H9 (cell line): ENCODE measurements around the gene TTC12. TPM values are rescaled to one million over a fixed set of nuclear protein-coding genes. Genes with fewer than 3 reads are reported as not detected.

Source experiments
- DNase-seq: peaks from one replicate; pipeline ENCODE4 v3.0.0-alpha.2; 2017
- H2AFZ ChIP-seq: one replicate; pipeline ENCODE4 v1.6.1; 2013; ENCODE audit warnings: mild to moderate bottlenecking, low read length, control low read depth, moderate library complexity
- H2AK5ac ChIP-seq: 2 replicates; pipeline ENCODE4 v1.6.1; 2013; ENCODE audit warnings: low read length, control low read depth, mixed read lengths; ENCODE audit not compliant: insufficient read length
- H2BK120ac ChIP-seq: one replicate; pipeline ENCODE4 v1.6.1; 2013; ENCODE audit warnings: low read depth, mild to moderate bottlenecking, low read length, control low read depth, inconsistent platforms; ENCODE audit not compliant: poor library complexity, severe bottlenecking
- H2BK12ac ChIP-seq: 2 replicates; pipeline ENCODE4 v1.6.1; 2013; ENCODE audit warnings: low read length, control low read depth, mixed read lengths, low read depth; ENCODE audit not compliant: insufficient read length
- H2BK15ac ChIP-seq: 2 replicates; pipeline ENCODE4 v1.6.1; 2013; ENCODE audit warnings: low read depth, low read length, control low read depth
- H2BK20ac ChIP-seq: one replicate; pipeline ENCODE4 v1.6.1; 2013; ENCODE audit warnings: low read depth, mild to moderate bottlenecking, low read length, control low read depth, inconsistent platforms; ENCODE audit not compliant: poor library complexity, severe bottlenecking
- H2BK5ac ChIP-seq: 2 replicates; pipeline ENCODE4 v1.6.1; 2013; ENCODE audit warnings: low read length, control low read depth, mixed read lengths; ENCODE audit not compliant: insufficient read length
- H3K14ac ChIP-seq: 2 replicates; pipeline ENCODE4 v1.6.1; 2013; ENCODE audit warnings: low read length, control low read depth; ENCODE audit not compliant: insufficient read depth
- H3K18ac ChIP-seq: 2 replicates; pipeline ENCODE4 v1.6.1; 2013; ENCODE audit warnings: low read depth, mild to moderate bottlenecking, mixed read lengths, low read length, control low read depth; ENCODE audit not compliant: insufficient read length
- H3K23ac ChIP-seq: 2 replicates; pipeline ENCODE4 v1.6.1; 2013; ENCODE audit warnings: low read length, control low read depth, mixed read lengths, low read depth; ENCODE audit not compliant: insufficient read length
- H3K23me2 ChIP-seq: 2 replicates; pipeline ENCODE4 v1.6.1; 2013; ENCODE audit warnings: low read depth, mild to moderate bottlenecking, mixed read lengths, low read length, control low read depth; ENCODE audit not compliant: insufficient read length, poor library complexity, severe bottlenecking
- H3K27ac ChIP-seq: 2 replicates; pipeline ENCODE4 v1.5.1; 2013; ENCODE audit warnings: low read length, control low read depth, mixed read lengths, low read depth; ENCODE audit not compliant: insufficient read length
- H3K27me3 ChIP-seq: 2 replicates; pipeline ENCODE4 v1.6.1; 2013; ENCODE audit warnings: low read length, control low read depth, inconsistent platforms; ENCODE audit not compliant: insufficient read depth
- H3K4ac ChIP-seq: 2 replicates; pipeline ENCODE4 v1.6.1; 2013; ENCODE audit warnings: low read depth, mild to moderate bottlenecking, control low read depth, inconsistent platforms, low read length, moderate library complexity
- H3K4me1 ChIP-seq: 2 replicates; pipeline ENCODE4 v1.6.1; 2013; ENCODE audit warnings: low read length, control low read depth, inconsistent platforms; ENCODE audit not compliant: insufficient read depth
- H3K4me2 ChIP-seq: 2 replicates; pipeline ENCODE4 v1.6.1; 2013; ENCODE audit warnings: low read length, control low read depth, mixed read lengths; ENCODE audit not compliant: insufficient read length, insufficient read depth
- H3K56ac ChIP-seq: 2 replicates; pipeline ENCODE4 v1.6.1; 2013; ENCODE audit warnings: low read depth, mild to moderate bottlenecking, mixed read lengths, low read length, control low read depth; ENCODE audit not compliant: insufficient read length
- H3K79me1 ChIP-seq: 2 replicates; pipeline ENCODE4 v1.6.1; 2013; ENCODE audit warnings: low read depth, mild to moderate bottlenecking, moderate library complexity, low read length, control low read depth, inconsistent platforms; ENCODE audit not compliant: insufficient read depth, poor library complexity, severe bottlenecking
- H3K79me2 ChIP-seq: 2 replicates; pipeline ENCODE4 v1.6.1; 2013; ENCODE audit warnings: low read length, control low read depth, inconsistent platforms; ENCODE audit not compliant: insufficient read depth
- H3K9ac ChIP-seq: 2 replicates; pipeline ENCODE4 v1.6.1; 2013; ENCODE audit warnings: low read length, control low read depth, mixed read lengths; ENCODE audit not compliant: insufficient read length; ENCODE audit errors: extremely low read depth
- H3K9me3 ChIP-seq: one replicate; pipeline ENCODE4 v1.6.1; 2013; ENCODE audit warnings: low read depth, low read length, inconsistent platforms; ENCODE audit not compliant: control insufficient read depth
- H3T11ph ChIP-seq: one replicate; pipeline ENCODE4 v1.6.1; 2013; ENCODE audit warnings: mild to moderate bottlenecking, low read length, control low read depth, inconsistent platforms
- H4K20me1 ChIP-seq: one replicate; pipeline ENCODE4 v1.6.1; 2013; ENCODE audit not compliant: control insufficient read depth, insufficient read length, insufficient read depth
- H4K5ac ChIP-seq: 2 replicates; pipeline ENCODE4 v1.6.1; 2013; ENCODE audit warnings: low read depth, mild to moderate bottlenecking, mixed read lengths, low read length, control low read depth; ENCODE audit not compliant: insufficient read length
- H4K8ac ChIP-seq: replicated peaks from 2 replicates; pipeline ENCODE4 v1.6.1; 2013; ENCODE audit warnings: low read length, control low read depth, mixed read lengths, low read depth; ENCODE audit not compliant: insufficient read length
- H4K91ac ChIP-seq: 2 replicates; pipeline ENCODE4 v1.6.1; 2013; ENCODE audit warnings: low read depth, mild to moderate bottlenecking, moderate library complexity, mixed read lengths, low read length, control low read depth; ENCODE audit not compliant: insufficient read length
- H3K27ac Mint-ChIP-seq, 3 experiments: 2 replicates in 2 of 3; 3 replicates in 1 of 3; pipeline ENCODE4 v1.8.0; 2020 to 2021; ENCODE audit warnings: mixed read lengths in 3 of 3, mild to moderate bottlenecking in 1 of 3, moderate library complexity in 1 of 3
- H3K27me3 Mint-ChIP-seq: 2 replicates; pipeline ENCODE4 v1.8.0; 2021; ENCODE audit warnings: low read depth, mild to moderate bottlenecking, moderate library complexity, mixed read lengths
- H3K36me3 Mint-ChIP-seq, 3 experiments: 2 replicates in 2 of 3; 3 replicates in 1 of 3; pipeline ENCODE4 v1.8.0; 2020 to 2021; ENCODE audit warnings: low read depth in 3 of 3, mixed read lengths in 3 of 3; ENCODE audit not compliant: insufficient read depth in 1 of 3
- H3K4me1 Mint-ChIP-seq, 2 experiments: 2 replicates each; pipeline ENCODE4 v1.8.0; 2020; ENCODE audit warnings: mixed read lengths in 2 of 2
- H3K4me3 Mint-ChIP-seq, 2 experiments: 2 replicates in 1 of 2; 3 replicates in 1 of 2; pipeline ENCODE4 v1.8.0; 2020 to 2021; ENCODE audit warnings: mild to moderate bottlenecking in 2 of 2, mixed read lengths in 2 of 2, moderate library complexity in 1 of 2
- H3K9me3 Mint-ChIP-seq, 2 experiments: 2 replicates in 1 of 2; 3 replicates in 1 of 2; pipeline ENCODE4 v1.8.0; 2020; ENCODE audit warnings: mild to moderate bottlenecking in 2 of 2, mixed read lengths in 2 of 2, moderate library complexity in 1 of 2
- WGBS: extraction: QIAGEN DNeasy Blood & Tissue Kit; methylation state at CpG from one replicate; pipeline ENCODE4 v1.1.7; 2013; ENCODE audit warnings: missing lambda C conversion rate, low lambda C conversion rate, mixed read lengths; ENCODE audit not compliant: insufficient read length; ENCODE audit errors: extremely low coverage; 5-methylcytosine and 5-hydroxymethylcytosine counted together
- total RNA-seq: library from RNA; stranded (reverse); gene quantifications from 2 replicates; pipeline ENCODE4 v1.2.1, GENCODE V29; 2021
- TF ChIP-seq, protein P1 (sequence below): fragments of 200-600 bp; sonication (generic); conservative IDR thresholded peaks from 3 replicates; pipeline ENCODE4 v1.8.0; 2021; ENCODE audit warnings: antibody characterized with exemption, mild to moderate bottlenecking

Gene TTC12
- total RNA-seq, 1 experiment from 2014 or later: 8.3 TPM

DNA sequence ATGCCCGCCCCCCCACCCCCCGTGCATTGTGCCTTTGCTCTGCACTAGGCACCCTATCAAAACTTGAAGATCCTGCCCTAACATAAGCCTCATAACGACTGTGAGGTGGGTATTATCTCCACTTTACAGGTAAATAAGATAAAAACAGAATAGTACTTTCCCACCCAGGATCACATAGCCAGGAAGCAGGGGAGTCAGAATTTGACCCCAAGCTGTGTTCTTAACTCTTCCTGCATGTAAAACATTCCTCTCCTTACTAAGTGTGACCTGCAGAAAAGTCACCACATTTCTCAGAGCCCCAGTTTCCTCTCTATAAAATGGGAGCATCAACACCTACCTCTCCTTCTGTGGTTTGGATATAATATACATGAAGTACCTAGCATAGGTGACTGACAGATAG, 55.0 kb downstream of the TTC12 start:
- H2BK5ac ChIP-seq: no peak overlapping the region
- no peaks in the 10 kb centered on the region for H3K27me3 ChIP-seq
- peaks cover 17 to 21% of the 10 kb centered on the region in 2 experiments for H3K4me1 Mint-ChIP-seq
- no peak overlapping the region for H3K4me2 ChIP-seq
- no peak overlapping the region for H2BK20ac ChIP-seq
- no peak overlapping the region for H4K91ac ChIP-seq
- no peak overlapping the region for H3K18ac ChIP-seq
- no peaks in the 10 kb centered on the region for H3K23me2 ChIP-seq
- no peak overlapping the region for H4K5ac ChIP-seq
- no peaks in the 10 kb centered on the region for H3K9me3 Mint-ChIP-seq
- no peak for DNase-seq
- H3K79me1 ChIP-seq: no peaks in the 10 kb centered on the region
- H3K23ac ChIP-seq: no peak overlapping the region
- H2AK5ac ChIP-seq: no peak overlapping the region
- no peak overlapping the region for H3K4ac ChIP-seq
- no peaks in the 10 kb centered on the region for H3K27me3 Mint-ChIP-seq
- no peak overlapping the region for H2BK15ac ChIP-seq
- H3K36me3 Mint-ChIP-seq: no peaks in the 10 kb centered on the region
- no peak overlapping the region for H3K14ac ChIP-seq
- no CpG with 5 or more reads among the region's 3 CpGs for WGBS
- no peak overlapping the region for H3K4me3 Mint-ChIP-seq
- TF ChIP-seq, protein P1, sequence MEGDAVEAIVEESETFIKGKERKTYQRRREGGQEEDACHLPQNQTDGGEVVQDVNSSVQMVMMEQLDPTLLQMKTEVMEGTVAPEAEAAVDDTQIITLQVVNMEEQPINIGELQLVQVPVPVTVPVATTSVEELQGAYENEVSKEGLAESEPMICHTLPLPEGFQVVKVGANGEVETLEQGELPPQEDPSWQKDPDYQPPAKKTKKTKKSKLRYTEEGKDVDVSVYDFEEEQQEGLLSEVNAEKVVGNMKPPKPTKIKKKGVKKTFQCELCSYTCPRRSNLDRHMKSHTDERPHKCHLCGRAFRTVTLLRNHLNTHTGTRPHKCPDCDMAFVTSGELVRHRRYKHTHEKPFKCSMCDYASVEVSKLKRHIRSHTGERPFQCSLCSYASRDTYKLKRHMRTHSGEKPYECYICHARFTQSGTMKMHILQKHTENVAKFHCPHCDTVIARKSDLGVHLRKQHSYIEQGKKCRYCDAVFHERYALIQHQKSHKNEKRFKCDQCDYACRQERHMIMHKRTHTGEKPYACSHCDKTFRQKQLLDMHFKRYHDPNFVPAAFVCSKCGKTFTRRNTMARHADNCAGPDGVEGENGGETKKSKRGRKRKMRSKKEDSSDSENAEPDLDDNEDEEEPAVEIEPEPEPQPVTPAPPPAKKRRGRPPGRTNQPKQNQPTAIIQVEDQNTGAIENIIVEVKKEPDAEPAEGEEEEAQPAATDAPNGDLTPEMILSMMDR: no peak
- H3K56ac ChIP-seq: no peak overlapping the region
- H4K8ac ChIP-seq: no peak overlapping the region
- no peak overlapping the region for H3T11ph ChIP-seq
- no peak overlapping the region for H2BK12ac ChIP-seq
- no peak overlapping the region for H2AFZ ChIP-seq
- no peaks in the 10 kb centered on the region for H3K79me2 ChIP-seq
- no peak overlapping the region for H3K9ac ChIP-seq
- no peaks in the 10 kb centered on the region for H4K20me1 ChIP-seq
- no peak overlapping the region for H2BK120ac ChIP-seq
- H3K9me3 ChIP-seq: no peaks in the 10 kb centered on the region
- H3K27ac ChIP-seq: no peak overlapping the region
- peaks cover 3% of the 10 kb centered on the region; the same call in 1 of the 2 replicates for H3K4me1 ChIP-seq
- no peak overlapping the region for H3K27ac Mint-ChIP-seq
